SU-DHL-6 (cell line): ENCODE measurements around the gene FAAP24.
"Not testable (repeated sequence)": the region's sequence is repeated elsewhere in the genome, so short reads cannot be mapped to it uniquely, and the experiment has no call there.

Experiments used
- H2AFZ ChIP-seq: fragments of 200-600 bp; sonication (generic); 2 replicates; pipeline ENCODE4 v1.6.1; 2014; ENCODE audit warnings: low read depth, mild to moderate bottlenecking, moderate library complexity, mixed read lengths, antibody characterized with exemption, low read length; ENCODE audit not compliant: severe bottlenecking
- H3F3A ChIP-seq: fragments of 200-600 bp; shearing (Covaris generic); 2 replicates; pipeline ENCODE4 v1.6.0; 2016; ENCODE audit warnings: antibody characterized with exemption, mild to moderate bottlenecking; ENCODE audit not compliant: insufficient read depth
- H3K27ac ChIP-seq: fragments of 200-600 bp; sonication (generic); 2 replicates; pipeline ENCODE4 v1.5.1; 2016; ENCODE audit warnings: low read depth, mild to moderate bottlenecking, low read length, moderate library complexity, mixed read lengths
- H3K27me3 ChIP-seq: fragments of 200-600 bp; sonication (generic), shearing (Covaris generic); 2 replicates; pipeline ENCODE4 v1.6.0; 2014; ENCODE audit warnings: mild to moderate bottlenecking, low read length
- H3K36me3 ChIP-seq: fragments of 200-600 bp; sonication (generic); 2 replicates; pipeline ENCODE4 v1.6.1; 2014; ENCODE audit warnings: mild to moderate bottlenecking, low read length, mixed read lengths
- H3K4me2 ChIP-seq: fragments of 300-600, 200-600 bp; shearing (Covaris generic), sonication (generic); 2 replicates; pipeline ENCODE4 v1.6.0; 2014; ENCODE audit warnings: low read length, low read depth, mild to moderate bottlenecking; ENCODE audit not compliant: poor library complexity, severe bottlenecking
- H3K4me3 ChIP-seq: fragments of 200-600 bp; sonication (generic); 2 replicates; pipeline ENCODE4 v1.5.1; 2014; ENCODE audit warnings: antibody characterized with exemption, low read length, mild to moderate bottlenecking, mixed read lengths; ENCODE audit not compliant: insufficient read depth, poor library complexity, severe bottlenecking
- H3K79me2 ChIP-seq: fragments of 200-600 bp; sonication (generic); 2 replicates; pipeline ENCODE4 v1.6.1; 2014; ENCODE audit warnings: mild to moderate bottlenecking, low read length, moderate library complexity; ENCODE audit not compliant: insufficient read depth
- H3K9ac ChIP-seq: fragments of 200-600 bp; sonication (generic); 2 replicates; pipeline ENCODE4 v1.7.0; 2014; ENCODE audit warnings: mild to moderate bottlenecking, low read length
- H3K9me2 ChIP-seq: fragments of 200-600 bp; sonication (generic); replicated peaks from 2 replicates; pipeline ENCODE4 v1.6.1; 2014; ENCODE audit warnings: low read length; ENCODE audit not compliant: insufficient read depth
- H3K9me3 ChIP-seq: fragments of 200-600 bp; sonication (generic); 2 replicates; pipeline ENCODE4 v1.6.1; 2014; ENCODE audit warnings: low read length, mixed read lengths; ENCODE audit not compliant: insufficient read depth
- H4K20me1 ChIP-seq: fragments of 200-600 bp; sonication (generic); 2 replicates; pipeline ENCODE4 v1.6.1; 2014; ENCODE audit warnings: low read depth, mild to moderate bottlenecking, antibody characterized with exemption, low read length, moderate library complexity, mixed read lengths
- CTCF ChIP-seq: fragments of 200-600 bp; sonication (generic); IDR thresholded peaks from one replicate; pipeline ENCODE4 v1.5.1; 2017; ENCODE audit warnings: antibody characterized with exemption, mild to moderate bottlenecking, low read length, moderate library complexity; ENCODE audit not compliant: insufficient read depth, poor library complexity, severe bottlenecking
- EZH2phosphoT487 ChIP-seq: fragments of 200-600 bp; sonication (generic), shearing (Covaris generic); conservative IDR thresholded peaks from 2 replicates; pipeline ENCODE4 v1.6.1; 2018; ENCODE audit warnings: mild to moderate bottlenecking, antibody characterized with exemption, low read length, moderate library complexity, mixed read lengths

FAAP24 gene

DNA sequence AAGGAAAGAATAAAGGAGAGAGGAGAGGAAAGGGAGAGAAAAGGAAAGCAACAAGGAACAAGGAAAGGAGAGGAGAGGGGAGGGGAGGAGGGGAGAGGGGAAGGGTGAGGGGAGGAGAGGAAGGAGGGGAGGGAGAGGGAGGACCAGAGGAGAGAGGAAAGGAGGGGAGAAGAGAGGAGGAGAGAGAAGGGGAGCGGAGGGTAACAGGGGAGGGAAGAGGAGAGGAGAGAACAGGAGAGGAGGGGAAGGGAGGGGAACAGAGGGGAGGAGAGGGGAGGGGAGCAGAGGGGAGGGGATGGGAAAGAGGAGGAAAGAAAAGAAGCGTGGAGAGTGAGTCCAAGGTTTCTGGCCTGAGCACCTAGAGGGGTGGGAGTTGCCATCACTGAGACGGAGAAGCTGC, 26.7 kb downstream of the FAAP24 start:
- Histone ChIP-seq H3K4me3 (no peak overlapping the region), H3K27ac (no peak overlapping the region), H3K9me2 (no peaks in the 10 kb centered on the region), H3K4me2 (no peak overlapping the region), H3K9me3 (no peaks in the 10 kb centered on the region), H4K20me1 (no peaks in the 10 kb centered on the region), H3F3A (no peaks in the 10 kb centered on the region), H3K27me3 (no peaks in the 10 kb centered on the region), H3K79me2 (no peaks in the 10 kb centered on the region), H2AFZ (no peak overlapping the region), H3K9ac (no peak overlapping the region), H3K36me3 (no peaks in the 10 kb centered on the region)
- no peak for TF ChIP-seq CTCF
- TF ChIP-seq EZH2phosphoT487 = no peak

GRCh38 chr19:33000510-33000909, 28.5 kb downstream of the FAAP24 start:
- Histone ChIP-seq H3K36me3 (no peaks in the 10 kb centered on the region), H3K79me2 (no peaks in the 10 kb centered on the region)

DNA sequence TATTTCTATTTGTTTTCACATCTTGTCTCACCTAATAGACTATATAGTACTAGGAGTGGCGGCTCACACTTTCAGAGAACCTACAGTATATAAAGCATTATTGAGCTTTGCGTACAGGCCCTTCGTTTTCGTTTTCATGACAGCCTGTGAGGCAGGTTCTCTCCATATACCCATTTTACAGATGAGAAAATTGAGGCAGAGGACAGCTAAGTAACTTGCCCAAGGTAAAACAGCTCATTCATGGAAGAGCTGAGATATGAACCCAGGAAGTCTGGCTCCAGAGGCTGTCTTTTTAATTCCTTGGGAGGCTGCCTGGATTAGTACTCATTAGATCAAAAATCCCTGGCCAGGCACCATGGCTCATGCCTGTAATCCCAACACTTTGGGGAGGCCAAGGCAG, 28.9 kb downstream of the FAAP24 start:
- Histone ChIP-seq H3K36me3 (no peaks in the 10 kb centered on the region), H3K9me2 (no peaks in the 10 kb centered on the region), H3K4me3 (no peak overlapping the region), H3K79me2 (no peaks in the 10 kb centered on the region), H3K9ac (no peak overlapping the region), H2AFZ (no peak overlapping the region), H4K20me1 (no peaks in the 10 kb centered on the region), H3K4me2 (no peak overlapping the region), H3K27me3 (no peaks in the 10 kb centered on the region), H3K9me3 (no peaks in the 10 kb centered on the region), H3F3A (no peaks in the 10 kb centered on the region), H3K27ac (no peak overlapping the region)
- TF ChIP-seq EZH2phosphoT487 (no peak), CTCF (no peak)

More at GRCh38 chr19:33000510-33000909, 28.5 kb downstream of the FAAP24 start:
- no peaks in the 10 kb centered on the region for H3K9me3 ChIP-seq
- no peak for TF ChIP-seq EZH2phosphoT487
- no peak for TF ChIP-seq CTCF
- H4K20me1 ChIP-seq = no peaks in the 10 kb centered on the region
- no peaks in the 10 kb centered on the region for H3K27me3 ChIP-seq
- H3K4me3 ChIP-seq = no peak overlapping the region
- H3K4me2 ChIP-seq = no peak overlapping the region
- no peak overlapping the region for H3K27ac ChIP-seq
- H3K9me2 ChIP-seq = no peaks in the 10 kb centered on the region
- no peak overlapping the region for H3K9ac ChIP-seq
- no peaks in the 10 kb centered on the region for H3F3A ChIP-seq
- H2AFZ ChIP-seq = no peak overlapping the region

GRCh38 chr19:33002126-33002865, 30.3 kb downstream of the FAAP24 start:
- H2AFZ ChIP-seq, H3K4me3 ChIP-seq, H3K27ac ChIP-seq, H3K79me2 ChIP-seq, H3F3A ChIP-seq, H3K27me3 ChIP-seq, H4K20me1 ChIP-seq, H3K9ac ChIP-seq, H3K36me3 ChIP-seq, H3K4me2 ChIP-seq, H3K9me3 ChIP-seq, H3K9me2 ChIP-seq: not testable (repeated sequence)

DNA sequence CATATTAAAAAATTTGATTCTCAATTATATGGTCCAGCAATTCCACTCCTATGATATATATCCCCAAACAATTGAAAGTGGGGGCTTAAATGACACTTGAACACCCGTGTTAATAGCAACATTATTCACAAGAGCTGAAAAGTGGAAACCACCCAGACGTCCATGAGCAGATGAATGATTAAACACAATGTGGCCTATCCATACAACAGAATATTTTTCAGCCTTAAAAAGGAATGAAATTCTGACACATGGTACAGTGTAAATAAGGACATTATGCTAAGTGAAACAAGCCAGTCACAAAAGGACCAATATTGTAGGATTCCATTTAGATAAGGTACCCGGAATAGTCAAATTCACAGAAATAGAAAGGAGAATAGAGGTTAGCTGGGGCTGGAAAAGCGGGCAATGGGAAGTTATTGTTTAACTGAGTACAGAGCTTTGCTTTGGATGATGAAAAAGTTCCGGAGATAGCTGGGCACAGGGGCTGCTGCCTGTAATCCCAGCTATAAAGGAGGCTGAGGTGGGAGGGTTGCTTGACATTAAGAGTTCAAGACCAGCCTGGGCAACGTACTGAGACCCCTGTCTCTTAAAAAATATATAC, 31.5 kb downstream of the FAAP24 start:
- not testable (repeated sequence) for H3F3A ChIP-seq, H2AFZ ChIP-seq, H3K27ac ChIP-seq, H4K20me1 ChIP-seq, H3K27me3 ChIP-seq, H3K9ac ChIP-seq, H3K9me3 ChIP-seq, H3K9me2 ChIP-seq, H3K4me2 ChIP-seq, H3K36me3 ChIP-seq, H3K79me2 ChIP-seq, H3K4me3 ChIP-seq
